Breast epithelium (tissue), 4 donors: ENCODE measurements around the gene PIGBOS1. TPM values are rescaled to one million over a fixed set of nuclear protein-coding genes. Genes with fewer than 3 reads are reported as not detected.

Experiments
- DNase-seq, 2 donors: peaks; one replicate each; pipeline ENCODE4 v3.0.0-alpha.2; 2019; ENCODE audit warnings: low spot score in 2 of 2
- H3K27ac ChIP-seq, 2 donors: fragments of 200-600 bp; sonication (generic) in 1 of 2; one replicate each; pipeline ENCODE4 v1.5.1; 2016 to 2019; ENCODE audit warnings: mild to moderate bottlenecking in 1 of 2
- H3K27me3 ChIP-seq, 2 donors: fragments of 200-600 bp; sonication (generic) in 1 of 2; one replicate each; pipeline versions ENCODE4 v1.5.1 to v1.6.0; 2017 to 2019; ENCODE audit warnings: control low read depth in 1 of 2, mild to moderate bottlenecking in 1 of 2
- H3K36me3 ChIP-seq: fragments of 200-600 bp; one replicate; pipeline ENCODE4 v1.5.1; 2019
- H3K4me1 ChIP-seq, 2 donors: fragments of 200-600 bp; sonication (generic); one replicate each; pipeline ENCODE4 v1.5.1; 2016 to 2019; ENCODE audit warnings: control low read depth in 1 of 2
- H3K4me3 ChIP-seq, 3 donors: fragments of 200-600 bp; sonication (generic); 1 replicate in 2 of 3; 2 replicates in 1 of 3; pipeline ENCODE4 v1.5.1; 2016 to 2019; ENCODE audit warnings: mild to moderate bottlenecking in 3 of 3, moderate library complexity in 2 of 3
- H3K9me3 ChIP-seq, 2 donors: fragments of 200-600 bp; sonication (generic) in 1 of 2; one replicate each; pipeline ENCODE4 v1.5.1; 2016 to 2019; ENCODE audit warnings: control low read depth in 1 of 2
- POLR2A ChIP-seq: fragments of 450-650 bp; IDR thresholded peaks from one replicate; pipeline ENCODE4 v1.6.1; 2016; ENCODE audit warnings: antibody characterized with exemption, mild to moderate bottlenecking, moderate library complexity
- POLR2AphosphoS5 ChIP-seq, 3 donors: sonication (generic); formaldehyde crosslinking; IDR thresholded peaks; one replicate each; pipeline ENCODE4 v1.6.1; 2017; ENCODE audit warnings: antibody characterized with exemption in 3 of 3
- intact Hi-C: fragments of 100-400 bp; cut with DNase I; formaldehyde crosslinking; loops from one replicate; pipeline ENCODE4 v1.15.1; 2023; ENCODE audit warnings: low total_unique reads
- total RNA-seq, 3 donors: library from RNA; depleted of rRNA; stranded (reverse); fragments of >200 nt; gene quantifications; one replicate each; pipeline ENCODE4 v1.1.0, GENCODE V29; 2016
- TF ChIP-seq, protein P1 (sequence below), 3 donors: fragments of 450-650 bp; IDR thresholded peaks; one replicate each; pipeline ENCODE4 v1.5.1; 2016 to 2017; ENCODE audit warnings: antibody characterized with exemption in 3 of 3, mild to moderate bottlenecking in 3 of 3, moderate library complexity in 3 of 3

The PIGBOS1 gene
- total RNA-seq, 3 donors from 2014 or later, result 11.8 to 15.0 (median 12.7) TPM

DNA sequence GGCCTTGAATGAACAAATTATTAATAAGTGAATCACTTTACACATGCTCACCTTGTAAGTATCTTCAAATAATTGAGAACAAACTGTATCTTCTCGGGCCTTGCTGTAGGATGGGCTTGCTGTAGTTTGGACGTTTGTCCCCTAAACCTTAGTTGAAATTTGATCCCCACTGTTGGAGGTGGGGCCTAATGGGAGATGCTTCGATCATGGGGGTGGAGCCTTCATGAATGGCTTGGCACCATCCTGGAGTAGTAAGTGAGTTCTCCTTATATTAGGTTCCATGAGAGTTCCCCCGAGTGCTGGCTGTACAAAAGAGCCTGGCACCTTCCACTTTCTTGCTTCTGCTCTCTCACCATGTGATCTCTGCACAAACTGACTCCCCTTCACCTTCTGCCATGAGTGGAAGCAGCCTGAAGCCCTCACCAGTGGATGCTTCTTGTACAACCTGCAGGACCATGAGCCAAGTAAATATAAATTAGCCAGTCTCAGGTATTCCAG, 29.4 kb upstream of the PIGBOS1 start:
- Histone ChIP-seq H3K4me3 (no peak overlapping the region), H3K27ac (no peak overlapping the region), H3K36me3 (no peaks in the 10 kb centered on the region), H3K4me1 (no peaks in the 10 kb centered on the region), H3K9me3 (no peaks in the 10 kb centered on the region), H3K27me3 (no peaks in the 10 kb centered on the region)
- TF ChIP-seq POLR2AphosphoS5 (IDR thresholded peaks at IDR 0.05) (no peak), POLR2A (no peak)
- TF ChIP-seq, protein P1, sequence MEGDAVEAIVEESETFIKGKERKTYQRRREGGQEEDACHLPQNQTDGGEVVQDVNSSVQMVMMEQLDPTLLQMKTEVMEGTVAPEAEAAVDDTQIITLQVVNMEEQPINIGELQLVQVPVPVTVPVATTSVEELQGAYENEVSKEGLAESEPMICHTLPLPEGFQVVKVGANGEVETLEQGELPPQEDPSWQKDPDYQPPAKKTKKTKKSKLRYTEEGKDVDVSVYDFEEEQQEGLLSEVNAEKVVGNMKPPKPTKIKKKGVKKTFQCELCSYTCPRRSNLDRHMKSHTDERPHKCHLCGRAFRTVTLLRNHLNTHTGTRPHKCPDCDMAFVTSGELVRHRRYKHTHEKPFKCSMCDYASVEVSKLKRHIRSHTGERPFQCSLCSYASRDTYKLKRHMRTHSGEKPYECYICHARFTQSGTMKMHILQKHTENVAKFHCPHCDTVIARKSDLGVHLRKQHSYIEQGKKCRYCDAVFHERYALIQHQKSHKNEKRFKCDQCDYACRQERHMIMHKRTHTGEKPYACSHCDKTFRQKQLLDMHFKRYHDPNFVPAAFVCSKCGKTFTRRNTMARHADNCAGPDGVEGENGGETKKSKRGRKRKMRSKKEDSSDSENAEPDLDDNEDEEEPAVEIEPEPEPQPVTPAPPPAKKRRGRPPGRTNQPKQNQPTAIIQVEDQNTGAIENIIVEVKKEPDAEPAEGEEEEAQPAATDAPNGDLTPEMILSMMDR (IDR thresholded peaks at IDR 0.05), result no peak
- intact Hi-C loops, result no loop called here
- DNase-seq, result no peak

DNA sequence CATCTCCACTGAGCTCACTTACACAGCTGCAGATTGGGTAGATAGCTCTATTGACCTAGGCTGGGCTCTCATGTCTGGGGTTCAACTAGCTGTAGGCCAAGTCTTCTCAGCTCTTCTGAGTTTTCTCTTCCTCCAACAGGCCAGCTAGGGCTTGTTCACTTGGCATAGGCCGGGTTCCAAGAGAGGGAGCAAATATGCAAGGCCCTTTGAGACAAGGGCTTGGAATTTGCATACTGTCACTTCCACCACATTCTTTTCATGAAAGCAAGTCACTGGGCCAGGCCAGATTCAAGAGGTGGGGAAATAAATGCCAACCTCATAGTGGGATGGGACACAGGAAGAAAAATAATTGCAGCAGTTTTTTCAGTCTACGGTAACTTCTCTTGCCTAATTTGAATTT, 25.3 kb upstream of the PIGBOS1 start:
- no peak overlapping the region for H3K4me3 ChIP-seq
- TF ChIP-seq POLR2A, result no peak
- no peaks in the 10 kb centered on the region for H3K36me3 ChIP-seq
- peak in 1 of 2 donors; percentile 78 for DNase-seq
- H3K27ac ChIP-seq, result peak overlapping the region; percentile 80 to 88
- no peaks in the 10 kb centered on the region for H3K4me1 ChIP-seq
- no peaks in the 10 kb centered on the region for H3K9me3 ChIP-seq
- H3K27me3 ChIP-seq, result no peaks in the 10 kb centered on the region
- intact Hi-C loops, result no loop called here

DNA sequence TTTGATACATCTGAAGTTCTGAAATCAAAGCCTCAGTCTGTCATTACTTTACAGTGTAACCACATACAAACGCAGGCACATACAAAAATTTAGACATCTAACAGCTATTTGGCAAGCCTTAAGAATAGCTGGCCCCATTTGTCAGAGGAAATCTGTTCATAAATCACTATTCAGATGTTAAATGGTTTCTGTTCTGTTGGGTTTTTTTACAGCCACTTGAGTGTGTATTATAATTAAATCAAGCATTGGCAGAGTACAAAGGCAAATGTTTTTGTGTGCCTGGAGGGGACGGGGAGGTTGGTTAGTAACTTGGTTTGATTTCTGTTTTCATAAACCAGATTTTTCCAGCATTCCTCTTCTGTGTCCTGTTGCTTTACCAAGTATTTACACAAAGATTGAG, 24.2 kb upstream of the PIGBOS1 start:
- Histone ChIP-seq H3K27ac (peak overlapping the region; percentile 80 to 88), H3K9me3 (no peaks in the 10 kb centered on the region), H3K4me1 (no peaks in the 10 kb centered on the region), H3K27me3 (no peaks in the 10 kb centered on the region), H3K36me3 (no peaks in the 10 kb centered on the region), H3K4me3 (no peak overlapping the region)
- intact Hi-C loops, result no loop called here
- TF ChIP-seq, protein P1 (IDR thresholded peaks at IDR 0.05), result no peak
- TF ChIP-seq POLR2AphosphoS5 (IDR thresholded peaks at IDR 0.05) (no peak), POLR2A (no peak)
- peak in 1 of 2 donors; percentile 32 for DNase-seq

DNA sequence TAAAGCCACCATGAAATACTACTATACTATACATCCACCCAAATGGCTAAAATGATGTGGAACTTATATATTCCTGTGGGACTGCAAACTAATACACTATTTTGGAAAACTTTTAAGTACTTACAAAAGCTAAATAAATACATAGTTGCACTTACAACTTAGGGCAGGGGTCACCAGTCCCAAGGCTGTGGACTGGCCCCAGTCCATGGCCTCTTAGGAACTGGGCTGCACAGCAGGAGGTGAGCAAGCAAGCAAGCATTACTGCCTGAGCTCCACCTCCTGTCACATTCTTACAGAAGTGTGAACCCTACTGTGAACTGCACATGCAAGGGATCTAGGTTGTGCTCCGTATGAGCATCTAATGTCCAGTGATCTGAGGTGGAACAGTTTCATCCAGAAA, 18.2 kb upstream of the PIGBOS1 start:
- Histone ChIP-seq H3K9me3 (no peaks in the 10 kb centered on the region), H3K36me3 (peaks cover 4% of the 10 kb centered on the region), H3K4me3 (no peak overlapping the region), H3K27ac (no peak overlapping the region), H3K4me1 (no peaks in the 10 kb centered on the region), H3K27me3 (no peaks in the 10 kb centered on the region)
- intact Hi-C loops, result no loop called here
- TF ChIP-seq POLR2AphosphoS5 (IDR thresholded peaks at IDR 0.05) (no peak), POLR2A (no peak)
- TF ChIP-seq, protein P1 (IDR thresholded peaks at IDR 0.05), result no peak
- DNase-seq, result no peak

DNA sequence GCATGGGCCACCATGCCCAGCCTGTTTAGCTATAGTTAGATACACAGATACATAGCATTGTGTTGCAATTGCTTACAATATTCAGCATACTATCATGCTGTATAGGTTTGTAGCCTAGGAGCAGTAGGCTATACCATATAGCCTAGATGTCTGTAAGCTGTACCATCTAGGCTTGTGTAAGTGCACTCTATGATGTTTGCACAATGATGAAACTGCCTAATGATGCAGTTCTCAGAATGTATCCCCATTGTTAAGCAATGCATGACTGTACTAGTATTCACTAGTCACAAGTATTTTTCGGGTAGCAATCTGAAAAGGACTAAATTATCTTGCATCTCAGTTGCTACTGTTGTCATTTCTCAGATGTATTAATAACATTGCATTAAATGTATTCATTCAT, 16.1 kb upstream of the PIGBOS1 start:
- Histone ChIP-seq H3K36me3 (peaks cover 4% of the 10 kb centered on the region), H3K4me1 (no peaks in the 10 kb centered on the region), H3K4me3 (no peak overlapping the region), H3K27ac (no peak overlapping the region), H3K9me3 (no peaks in the 10 kb centered on the region), H3K27me3 (no peaks in the 10 kb centered on the region)
- no peak for TF ChIP-seq POLR2A
- TF ChIP-seq POLR2AphosphoS5 (IDR thresholded peaks at IDR 0.05), result no peak
- TF ChIP-seq, protein P1 (IDR thresholded peaks at IDR 0.05), result no peak
- DNase-seq, result no peak
- intact Hi-C loops, result no loop called here

DNA sequence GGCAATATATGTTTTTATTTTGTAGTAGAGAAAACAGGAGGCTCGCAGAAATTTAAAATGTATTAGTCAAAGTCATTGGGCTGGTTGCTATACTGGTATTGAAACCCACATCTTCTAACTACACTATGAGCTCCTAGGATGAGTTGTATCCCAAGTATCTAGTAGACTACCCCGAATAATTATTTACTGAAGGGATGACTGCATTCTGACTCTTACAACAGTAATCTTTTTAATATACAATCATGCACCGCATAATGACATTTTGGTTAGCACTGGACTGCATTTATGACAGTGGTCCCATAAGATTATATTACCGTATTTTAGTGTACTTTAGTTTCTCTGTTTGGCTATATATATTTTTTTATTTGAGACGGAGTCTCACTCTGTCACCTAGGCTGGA, 15.4 kb upstream of the PIGBOS1 start:
- Histone ChIP-seq H3K4me3 (no peak overlapping the region), H3K27me3 (no peaks in the 10 kb centered on the region), H3K9me3 (no peaks in the 10 kb centered on the region), H3K4me1 (no peaks in the 10 kb centered on the region), H3K36me3 (peaks cover 4% of the 10 kb centered on the region), H3K27ac (no peak overlapping the region)
- TF ChIP-seq, protein P1 (IDR thresholded peaks at IDR 0.05), result no peak
- no peak for TF ChIP-seq POLR2A
- no peak for TF ChIP-seq POLR2AphosphoS5 (IDR thresholded peaks at IDR 0.05)
- DNase-seq, result no peak
- intact Hi-C loops, result no loop called here
